MM.1S (cell line): ENCODE results near the gene DNAH6.

ENCODE experiments used
- DNase-seq: peaks from one replicate; pipeline ENCODE4 v3.0.0-alpha.2; 2015
- H2AFZ ChIP-seq: fragments of 300-600 bp; sonication (generic); 2 replicates; pipeline ENCODE4 v1.6.0; 2016; ENCODE audit warnings: antibody characterized with exemption, low read length
- H3F3A ChIP-seq: fragments of 300-600 bp; sonication (generic); 2 replicates; pipeline ENCODE4 v1.6.1; 2016; ENCODE audit warnings: mild to moderate bottlenecking, antibody characterized with exemption, low read length, moderate library complexity, mixed read lengths; ENCODE audit not compliant: insufficient read depth
- H3K27ac ChIP-seq: fragments of 300-600 bp; sonication (generic); 2 replicates; pipeline ENCODE4 v1.5.1; 2016; ENCODE audit warnings: mild to moderate bottlenecking, low read length
- H3K27me3 ChIP-seq: fragments of 300-600 bp; sonication (generic); replicated peaks from 2 replicates; pipeline ENCODE4 v1.6.0; 2016; ENCODE audit warnings: low read length; ENCODE audit not compliant: insufficient read depth
- H3K36me3 ChIP-seq: fragments of 300-600 bp; sonication (generic); replicated peaks from 2 replicates; pipeline ENCODE4 v1.6.1; 2016; ENCODE audit warnings: mild to moderate bottlenecking, low read length, mixed read lengths; ENCODE audit not compliant: insufficient read depth
- H3K4me1 ChIP-seq: fragments of 300-600 bp; sonication (generic); 2 replicates; pipeline ENCODE4 v1.6.1; 2016; ENCODE audit warnings: low read length, mixed read lengths
- H3K4me2 ChIP-seq: fragments of 300-600 bp; sonication (generic); 2 replicates; pipeline ENCODE4 v1.6.0; 2016; ENCODE audit warnings: low read depth, low read length
- H3K4me3 ChIP-seq: fragments of 300-600 bp; sonication (generic); 2 replicates; pipeline ENCODE4 v1.5.1; 2016; ENCODE audit warnings: low read length, mixed read lengths
- H3K79me2 ChIP-seq: fragments of 300-600 bp; sonication (generic); 2 replicates; pipeline ENCODE4 v1.6.1; 2016; ENCODE audit warnings: mixed run types, low read length, mixed read lengths
- H3K9ac ChIP-seq: fragments of 300-600 bp; sonication (generic); 2 replicates; pipeline ENCODE4 v1.6.1; 2016; ENCODE audit warnings: low read length, mixed read lengths
- H3K9me2 ChIP-seq: fragments of 300-600 bp; sonication (generic); replicated peaks from 2 replicates; pipeline ENCODE4 v1.6.1; 2016; ENCODE audit warnings: mild to moderate bottlenecking, low read length, mixed read lengths; ENCODE audit not compliant: insufficient read depth
- H3K9me3 ChIP-seq: fragments of 300-600 bp; sonication (generic); replicated peaks from 2 replicates; pipeline ENCODE4 v1.6.1; 2016; ENCODE audit warnings: mild to moderate bottlenecking, low read length, mixed read lengths; ENCODE audit not compliant: insufficient read depth
- H4K20me1 ChIP-seq: fragments of 300-600 bp; sonication (generic); 2 replicates; pipeline ENCODE4 v1.6.1; 2016; ENCODE audit warnings: mild to moderate bottlenecking, low read length, moderate library complexity, mixed read lengths; ENCODE audit not compliant: insufficient read depth
- CTCF ChIP-seq: fragments of 300-600 bp; sonication (generic); IDR thresholded peaks from 2 replicates; pipeline ENCODE4 v1.5.1; 2016; ENCODE audit warnings: antibody characterized with exemption, low read length, mixed read lengths
- EZH2 ChIP-seq: fragments of 300-600 bp; sonication (generic); optimal IDR thresholded peaks from 2 replicates; pipeline ENCODE3; 2017; ENCODE audit warnings: low read depth, mild to moderate bottlenecking, antibody characterized with exemption, low read length, mixed read lengths
- EZH2phosphoT487 ChIP-seq: fragments of 300-600 bp; sonication (generic); IDR thresholded peaks from 2 replicates; pipeline ENCODE4 v1.6.1; 2018; ENCODE audit warnings: antibody characterized with exemption, low read length

Gene DNAH6

GRCh38 chr2:84776011-84776410 is 259.7 kb downstream of the DNAH6 start:
- H3K27ac ChIP-seq, result no peak overlapping the region
- no peak overlapping the region for H3K4me3 ChIP-seq
- H4K20me1 ChIP-seq, result no peaks in the 10 kb centered on the region
- DNase-seq, result no peak
- no peaks in the 10 kb centered on the region for H3K79me2 ChIP-seq
- no peaks in the 10 kb centered on the region for H3K9me2 ChIP-seq
- H3K4me1 ChIP-seq, result no peaks in the 10 kb centered on the region
- no peaks in the 10 kb centered on the region for H3K27me3 ChIP-seq
- H2AFZ ChIP-seq, result no peak overlapping the region
- H3K4me2 ChIP-seq, result no peak overlapping the region
- no peaks in the 10 kb centered on the region for H3F3A ChIP-seq
- H3K36me3 ChIP-seq, result no peaks in the 10 kb centered on the region
- TF ChIP-seq EZH2 (no peak), EZH2phosphoT487 (no peak), CTCF (no peak)
- no peak overlapping the region for H3K9ac ChIP-seq
- no peaks in the 10 kb centered on the region for H3K9me3 ChIP-seq

- Histone ChIP-seq H3F3A (no peaks in the 10 kb centered on the region), H3K9ac (no peak overlapping the region), H3K79me2 (no peaks in the 10 kb centered on the region), H2AFZ (no peak overlapping the region), H3K4me2 (no peak overlapping the region), H3K27ac (no peak overlapping the region), H4K20me1 (no peaks in the 10 kb centered on the region), H3K4me1 (peaks cover 13% of the 10 kb centered on the region; the same call in 1 of the 2 replicates), H3K27me3 (no peaks in the 10 kb centered on the region), H3K9me2 (no peaks in the 10 kb centered on the region), H3K36me3 (no peaks in the 10 kb centered on the region), H3K9me3 (no peaks in the 10 kb centered on the region), H3K4me3 (no peak overlapping the region)
- TF ChIP-seq CTCF (no peak), EZH2 (no peak), EZH2phosphoT487 (no peak)
- no peak for DNase-seq
Observed at GRCh38 chr2:84778911-84779690, 262.8 kb downstream of the DNAH6 start.

GRCh38 chr2:84779781-84780180 is 263.5 kb downstream of the DNAH6 start:
- Histone ChIP-seq H4K20me1 (no peaks in the 10 kb centered on the region), H3K9me3 (no peaks in the 10 kb centered on the region), H3K27ac (no peak overlapping the region), H3K36me3 (no peaks in the 10 kb centered on the region), H3F3A (no peaks in the 10 kb centered on the region), H3K27me3 (no peaks in the 10 kb centered on the region), H3K4me1 (peaks cover 13% of the 10 kb centered on the region; the same call in 1 of the 2 replicates), H3K9me2 (no peaks in the 10 kb centered on the region), H3K4me3 (no peak overlapping the region), H3K4me2 (no peak overlapping the region), H3K9ac (no peak overlapping the region), H3K79me2 (no peaks in the 10 kb centered on the region), H2AFZ (no peak overlapping the region)
- DNase-seq, result no peak
- TF ChIP-seq EZH2phosphoT487 (no peak), CTCF (no peak), EZH2 (no peak)
